Loucy (cell line): ENCODE results near the gene NRG2.

Source experiments
- H2AFZ ChIP-seq: fragments of 200-600 bp; sonication (generic); 2 replicates; pipeline ENCODE4 v1.6.0; 2016; ENCODE audit warnings: antibody characterized with exemption, mild to moderate bottlenecking, low read length, moderate library complexity
- H3F3A ChIP-seq: fragments of 200-600 bp; 2 replicates; pipeline ENCODE4 v1.6.0; 2016; ENCODE audit warnings: antibody characterized with exemption, low read depth, mild to moderate bottlenecking
- H3K27me3 ChIP-seq: fragments of 200-600 bp; sonication (generic); 2 replicates; pipeline ENCODE4 v1.6.1; 2014; ENCODE audit warnings: low read length, mild to moderate bottlenecking; ENCODE audit not compliant: insufficient read depth, poor library complexity, severe bottlenecking
- H3K36me3 ChIP-seq: fragments of 200-600 bp; sonication (generic); 2 replicates; pipeline ENCODE4 v1.6.1; 2016; ENCODE audit warnings: low read length; ENCODE audit not compliant: insufficient read depth
- H3K4me1 ChIP-seq: fragments of 200-600 bp; sonication (generic); 2 replicates; pipeline ENCODE4 v1.5.1; 2014; ENCODE audit warnings: low read length, mild to moderate bottlenecking; ENCODE audit not compliant: insufficient read depth, poor library complexity, severe bottlenecking
- H3K4me2 ChIP-seq: fragments of 200-600 bp; sonication (generic); 2 replicates; pipeline ENCODE4 v1.6.0; 2014; ENCODE audit warnings: antibody characterized with exemption, low read length, low read depth, mild to moderate bottlenecking; ENCODE audit not compliant: poor library complexity, severe bottlenecking
- H3K4me3 ChIP-seq: fragments of 200-600 bp; sonication (generic); 2 replicates; pipeline ENCODE4 v1.5.1; 2014; ENCODE audit warnings: low read length, mild to moderate bottlenecking, mixed read lengths; ENCODE audit not compliant: poor library complexity, severe bottlenecking
- H3K79me2 ChIP-seq: fragments of 200-600 bp; sonication (generic); 2 replicates; pipeline ENCODE4 v1.6.1; 2014; ENCODE audit warnings: low read length; ENCODE audit not compliant: insufficient read depth
- H3K9ac ChIP-seq: fragments of 200-600 bp; sonication (generic); 2 replicates; pipeline ENCODE4 v1.6.0; 2014; ENCODE audit warnings: mild to moderate bottlenecking, low read depth, low read length, moderate library complexity; ENCODE audit not compliant: poor library complexity, severe bottlenecking
- H3K9me2 ChIP-seq: fragments of 200-600 bp; sonication (generic); replicated peaks from 2 replicates; pipeline ENCODE4 v1.6.1; 2016; ENCODE audit warnings: low read depth, low read length, mixed read lengths
- H3K9me3 ChIP-seq: fragments of 200-600 bp; sonication (generic); 2 replicates; pipeline ENCODE4 v1.6.1; 2014; ENCODE audit warnings: mild to moderate bottlenecking, antibody characterized with exemption, low read length, low read depth; ENCODE audit not compliant: insufficient read depth
- H4K20me1 ChIP-seq: fragments of 200-600 bp; sonication (generic); 2 replicates; pipeline ENCODE4 v1.6.0; 2014; ENCODE audit warnings: antibody characterized with exemption, low read length, mild to moderate bottlenecking; ENCODE audit not compliant: insufficient read depth, poor library complexity, severe bottlenecking
- EZH2phosphoT487 ChIP-seq: fragments of 200-600 bp; IDR thresholded peaks from 2 replicates; pipeline ENCODE4 v1.6.1; 2018; ENCODE audit warnings: antibody characterized with exemption, mild to moderate bottlenecking, moderate library complexity, borderline replicate concordance
- TF ChIP-seq, protein P1 (sequence below): fragments of 200-600 bp; sonication (generic); conservative IDR thresholded peaks from 2 replicates; pipeline ENCODE4 v1.5.1; 2014; ENCODE audit warnings: mild to moderate bottlenecking, antibody characterized with exemption, low read length

The NRG2 gene

DNA sequence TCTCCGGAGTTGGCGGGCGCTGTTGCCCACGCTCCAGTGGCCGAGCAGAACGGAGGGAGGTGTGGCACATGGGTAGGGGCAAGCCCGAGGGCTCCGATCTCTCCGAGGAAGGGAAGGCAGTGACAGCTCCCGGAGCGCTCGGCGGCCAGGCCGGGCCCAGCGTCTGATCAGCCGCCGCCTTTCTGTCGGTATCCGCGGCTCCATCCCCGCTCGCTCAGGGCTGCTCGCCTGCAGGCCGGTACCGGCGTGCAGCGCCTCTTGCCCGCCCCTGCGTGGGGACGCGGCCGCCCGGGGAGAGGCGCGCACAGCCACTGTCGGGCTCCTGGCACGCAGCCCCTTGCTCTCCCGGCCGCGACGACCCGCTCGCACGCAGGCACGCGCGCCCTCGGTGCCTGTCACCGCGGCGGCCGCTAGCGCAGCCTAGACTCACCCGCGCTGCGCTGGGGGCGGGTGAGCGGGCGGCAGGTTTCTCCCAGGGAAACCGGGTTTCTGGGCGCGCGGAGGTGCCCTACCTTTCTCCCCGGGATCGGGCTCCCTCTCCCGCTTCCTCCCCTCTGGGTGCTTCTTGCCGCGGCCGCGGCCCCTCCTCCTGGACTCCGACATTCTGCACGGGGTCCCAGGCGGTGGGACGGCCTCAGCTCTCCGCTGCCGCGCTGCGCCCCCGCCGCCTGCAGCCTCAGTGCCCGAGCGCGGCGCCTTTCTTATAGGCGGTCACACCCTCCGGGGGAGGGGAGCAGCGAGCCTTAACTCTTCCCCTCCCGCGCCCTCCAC is 139.1 kb downstream of the NRG2 start:
- no peaks in the 10 kb centered on the region for H3K4me1 ChIP-seq
- H3K36me3 ChIP-seq: no peaks in the 10 kb centered on the region
- H3K9me2 ChIP-seq: no peaks in the 10 kb centered on the region
- H2AFZ ChIP-seq: no peak overlapping the region
- TF ChIP-seq, protein P1, sequence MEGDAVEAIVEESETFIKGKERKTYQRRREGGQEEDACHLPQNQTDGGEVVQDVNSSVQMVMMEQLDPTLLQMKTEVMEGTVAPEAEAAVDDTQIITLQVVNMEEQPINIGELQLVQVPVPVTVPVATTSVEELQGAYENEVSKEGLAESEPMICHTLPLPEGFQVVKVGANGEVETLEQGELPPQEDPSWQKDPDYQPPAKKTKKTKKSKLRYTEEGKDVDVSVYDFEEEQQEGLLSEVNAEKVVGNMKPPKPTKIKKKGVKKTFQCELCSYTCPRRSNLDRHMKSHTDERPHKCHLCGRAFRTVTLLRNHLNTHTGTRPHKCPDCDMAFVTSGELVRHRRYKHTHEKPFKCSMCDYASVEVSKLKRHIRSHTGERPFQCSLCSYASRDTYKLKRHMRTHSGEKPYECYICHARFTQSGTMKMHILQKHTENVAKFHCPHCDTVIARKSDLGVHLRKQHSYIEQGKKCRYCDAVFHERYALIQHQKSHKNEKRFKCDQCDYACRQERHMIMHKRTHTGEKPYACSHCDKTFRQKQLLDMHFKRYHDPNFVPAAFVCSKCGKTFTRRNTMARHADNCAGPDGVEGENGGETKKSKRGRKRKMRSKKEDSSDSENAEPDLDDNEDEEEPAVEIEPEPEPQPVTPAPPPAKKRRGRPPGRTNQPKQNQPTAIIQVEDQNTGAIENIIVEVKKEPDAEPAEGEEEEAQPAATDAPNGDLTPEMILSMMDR: no peak
- no peak for TF ChIP-seq EZH2phosphoT487
- H4K20me1 ChIP-seq: no peaks in the 10 kb centered on the region
- no peaks in the 10 kb centered on the region for H3K27me3 ChIP-seq
- H3K4me3 ChIP-seq: no peak overlapping the region
- no peaks in the 10 kb centered on the region for H3F3A ChIP-seq
- no peaks in the 10 kb centered on the region for H3K9me3 ChIP-seq
- H3K79me2 ChIP-seq: no peaks in the 10 kb centered on the region
- H3K4me2 ChIP-seq: no peak overlapping the region
- no peak overlapping the region for H3K9ac ChIP-seq

DNA sequence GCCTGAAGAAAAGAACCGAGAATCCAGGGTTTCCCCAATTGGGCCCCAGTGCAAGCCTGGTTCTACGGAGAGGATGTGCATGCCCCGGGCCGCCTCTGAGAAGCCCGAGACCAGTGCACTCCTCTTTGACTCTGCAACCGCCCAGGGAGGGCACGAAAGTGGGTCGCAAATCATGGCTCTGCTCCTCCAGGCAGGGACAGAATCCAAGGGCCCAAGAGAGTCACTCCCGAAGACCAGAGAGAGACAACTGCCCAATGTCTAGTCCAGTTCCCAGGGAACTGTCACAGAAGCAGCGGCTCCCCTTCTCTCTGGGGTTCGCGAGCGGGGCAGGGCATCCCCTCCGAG is 139.7 kb downstream of the NRG2 start:
- no peaks in the 10 kb centered on the region for H3K9me3 ChIP-seq
- H3F3A ChIP-seq: no peaks in the 10 kb centered on the region
- H3K9me2 ChIP-seq: no peaks in the 10 kb centered on the region
- H4K20me1 ChIP-seq: no peaks in the 10 kb centered on the region
- H3K4me1 ChIP-seq: no peaks in the 10 kb centered on the region
- no peak overlapping the region for H3K4me3 ChIP-seq
- H3K4me2 ChIP-seq: no peak overlapping the region
- no peaks in the 10 kb centered on the region for H3K79me2 ChIP-seq
- TF ChIP-seq EZH2phosphoT487: no peak
- TF ChIP-seq, protein P1: no peak
- H2AFZ ChIP-seq: no peak overlapping the region
- no peaks in the 10 kb centered on the region for H3K36me3 ChIP-seq
- H3K27me3 ChIP-seq: no peaks in the 10 kb centered on the region
- H3K9ac ChIP-seq: no peak overlapping the region

DNA sequence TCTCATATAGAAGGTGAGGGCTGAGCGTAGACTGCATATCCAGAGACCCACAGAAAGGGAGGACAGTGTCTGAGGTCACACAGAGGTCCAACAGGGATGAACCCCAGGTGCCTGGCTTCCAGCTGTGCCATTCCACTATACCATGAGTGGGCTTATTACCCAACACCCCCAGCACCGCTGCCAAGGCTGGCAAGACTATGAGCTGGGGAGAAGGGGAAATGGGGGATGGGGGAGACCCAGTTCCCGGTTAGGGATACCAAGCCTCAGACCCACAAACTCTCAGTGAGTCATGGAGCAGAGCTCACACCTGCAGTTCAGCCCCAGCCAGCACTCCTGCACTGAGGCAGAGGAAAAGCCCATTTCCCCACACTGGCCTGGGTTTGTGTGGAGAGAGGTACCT is 141.1 kb downstream of the NRG2 start:
- no peaks in the 10 kb centered on the region for H3K9me3 ChIP-seq
- H3K27me3 ChIP-seq: no peaks in the 10 kb centered on the region
- no peaks in the 10 kb centered on the region for H3K9me2 ChIP-seq
- no peak for TF ChIP-seq EZH2phosphoT487
- TF ChIP-seq, protein P1: no peak
- no peaks in the 10 kb centered on the region for H3K4me1 ChIP-seq
- no peak overlapping the region for H2AFZ ChIP-seq
- no peaks in the 10 kb centered on the region for H3K79me2 ChIP-seq
- H4K20me1 ChIP-seq: no peaks in the 10 kb centered on the region
- no peaks in the 10 kb centered on the region for H3K36me3 ChIP-seq
- no peak overlapping the region for H3K4me2 ChIP-seq
- no peaks in the 10 kb centered on the region for H3F3A ChIP-seq
- no peak overlapping the region for H3K4me3 ChIP-seq
- no peak overlapping the region for H3K9ac ChIP-seq
